ENCODE data around the gene BPIFA3. TPM values are rescaled to one million over a fixed set of nuclear protein-coding genes. Genes with fewer than 3 reads are reported as not detected.

Gene BPIFA3
- total RNA-seq, 1 donor from 2014 or later = not detected

GRCh38 chr20:33259371-33259770 lies 42.2 kb downstream of the BPIFA3 start:
- DNase-seq (ENCODE audit: low spot score) = no peak

DNA sequence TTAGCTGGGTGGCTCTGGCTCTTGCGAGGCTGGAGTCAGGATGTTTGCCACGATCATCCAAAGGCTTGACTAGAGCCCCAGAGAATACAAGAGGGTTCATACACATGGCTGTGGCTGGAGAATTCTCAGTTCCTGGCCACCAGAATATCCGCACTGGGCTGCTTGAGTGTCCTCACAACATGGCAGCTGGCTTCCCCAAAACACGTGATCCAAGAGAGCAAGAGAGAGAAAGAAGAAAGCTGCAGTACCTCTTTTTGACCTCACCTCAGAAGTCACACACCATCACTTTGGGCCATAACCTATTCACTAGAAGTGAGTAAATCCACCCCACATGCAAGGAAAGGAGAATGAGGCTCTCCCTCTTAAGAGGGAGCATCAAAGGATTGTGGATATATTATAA lies 44.3 kb downstream of the BPIFA3 start:
- DNase-seq (ENCODE audit: low spot score) = peak; percentile 35

- no peak for DNase-seq (ENCODE audit: low spot score)
Observed at GRCh38 chr20:33262658-33263065, 45.5 kb downstream of the BPIFA3 start.

GRCh38 chr20:33263784-33264183 lies 46.6 kb downstream of the BPIFA3 start:
- DNase-seq (ENCODE audit: low spot score) = peak; percentile 43

DNA sequence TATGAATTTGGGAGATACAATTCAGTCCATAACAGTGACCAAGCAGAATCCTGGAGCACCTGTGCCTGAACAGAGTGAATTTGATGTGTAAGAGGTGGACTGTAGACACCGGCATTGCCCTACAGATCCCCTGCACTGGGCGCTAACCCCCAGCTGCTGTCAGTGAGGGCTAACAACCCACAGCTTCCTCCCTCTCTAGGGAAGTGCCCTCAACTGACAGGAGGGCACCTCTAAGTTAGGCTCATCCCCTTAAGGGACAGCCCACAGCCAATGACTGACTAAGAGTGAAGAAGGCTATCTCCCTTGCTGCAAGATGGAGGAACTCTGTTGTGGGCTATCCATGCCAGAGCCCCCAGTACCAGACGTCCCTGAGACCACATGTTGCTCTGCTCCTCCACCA lies 50.5 kb downstream of the BPIFA3 start:
- peak; percentile 28 for DNase-seq (ENCODE audit: low spot score)

DNA sequence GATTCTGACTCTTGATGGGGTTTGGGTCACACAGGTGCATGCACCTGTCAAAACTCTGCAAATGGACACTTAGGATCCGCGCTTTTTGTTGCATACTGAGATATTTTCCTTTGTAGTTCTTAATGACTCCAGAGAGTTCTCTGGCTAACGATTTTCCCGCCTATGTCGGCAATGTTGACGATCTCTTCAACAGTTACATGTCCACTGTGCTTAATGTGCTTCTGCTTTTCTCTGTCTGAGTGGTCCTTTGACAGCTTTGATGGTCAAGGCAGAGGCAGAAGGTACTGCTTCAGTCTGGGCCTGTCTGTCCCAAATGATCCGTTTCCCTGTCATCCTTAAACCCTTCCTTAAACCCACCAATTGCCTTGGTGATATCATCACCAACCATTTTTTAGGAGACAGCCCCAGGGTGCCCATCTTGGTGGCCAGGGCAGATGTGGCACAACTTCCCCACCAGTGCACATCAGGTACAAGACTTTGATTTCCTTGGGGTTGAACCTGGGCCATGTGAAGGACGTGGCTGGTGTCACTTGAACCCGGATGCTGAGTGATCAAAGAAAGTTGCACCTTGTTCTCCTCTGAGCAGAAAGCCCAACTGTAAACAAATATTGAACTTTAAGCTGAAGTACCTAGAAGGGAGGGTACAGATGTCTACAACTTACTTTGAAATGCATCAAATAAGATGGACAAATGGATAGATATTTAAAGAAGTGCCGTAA lies 55.2 kb downstream of the BPIFA3 start:
- DNase-seq (ENCODE audit: low spot score) = peak; percentile 33

DNA sequence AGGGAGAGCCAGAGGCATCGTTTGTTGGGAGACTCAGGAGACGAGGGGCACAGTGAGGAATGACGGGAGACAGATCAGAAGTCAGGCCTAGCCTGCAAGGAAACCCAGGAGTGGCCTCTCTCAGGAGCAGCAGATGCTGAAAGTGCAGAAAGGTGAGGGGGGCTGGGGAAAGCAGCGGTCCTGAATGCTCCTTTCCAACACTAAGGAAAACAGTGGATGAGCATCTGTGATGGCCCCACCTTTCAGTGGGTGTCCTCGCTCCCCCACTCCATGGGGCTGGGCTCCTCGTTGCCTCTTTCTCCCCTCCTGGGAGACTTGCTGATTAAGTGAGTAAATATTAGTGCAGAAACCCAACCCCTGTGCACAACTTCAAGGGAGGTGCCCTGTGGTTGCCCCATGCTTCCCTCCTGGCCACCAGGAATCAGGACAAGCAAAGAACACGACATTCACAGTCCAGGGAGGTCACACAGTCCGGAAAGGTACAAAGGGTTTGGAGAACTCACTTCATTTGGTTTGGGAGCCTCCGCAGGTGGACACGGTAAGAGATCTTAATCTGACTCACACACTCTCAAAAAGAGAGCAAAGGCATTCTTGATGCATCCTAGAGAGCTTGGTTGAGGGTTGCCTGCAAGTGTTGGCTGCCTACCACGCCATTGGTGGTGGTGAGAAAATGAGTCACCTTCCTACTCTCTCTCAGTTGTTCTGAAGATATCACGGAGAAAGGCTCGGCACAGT lies 56.1 kb downstream of the BPIFA3 start:
- DNase-seq (ENCODE audit: low spot score) = peak; percentile 53

- no peak for DNase-seq (ENCODE audit: low spot score)
Observed at GRCh38 chr20:33275215-33275614, 58.1 kb downstream of the BPIFA3 start.

- DNase-seq (ENCODE audit: low spot score) = no peak
Observed at GRCh38 chr20:33275871-33276270, 58.7 kb downstream of the BPIFA3 start.

- no peak for DNase-seq (ENCODE audit: low spot score)
Observed at GRCh38 chr20:33276303-33277113, 59.4 kb downstream of the BPIFA3 start.

Other genes with a start within 250 kb of the BPIFA3 start
- gene SUN5, start 212.9 kb upstream of the BPIFA3 start, total RNA-seq = not detected
- not detected for gene BPIFB2, start 209.6 kb upstream of the BPIFA3 start, total RNA-seq
- not detected for gene BPIFB6, start 185.7 kb upstream of the BPIFA3 start, total RNA-seq
- gene BPIFB3, start 163.4 kb upstream of the BPIFA3 start, total RNA-seq = not detected
- gene BPIFB4, start 137.7 kb upstream of the BPIFA3 start, total RNA-seq = not detected
- gene BPIFA2, start 49.2 kb upstream of the BPIFA3 start, total RNA-seq = not detected
- not detected for gene BPIFA1, start 18.6 kb downstream of the BPIFA3 start, total RNA-seq
- gene BPIFB1, start 65.9 kb downstream of the BPIFA3 start, total RNA-seq = not detected
- 25.9 TPM for gene CDK5RAP1, start 184.2 kb downstream of the BPIFA3 start, total RNA-seq
- gene SNTA1, start 226.4 kb downstream of the BPIFA3 start, total RNA-seq = 22.1 TPM